ENCODE results near the gene VIT. TPM values are rescaled to one million over a fixed set of nuclear protein-coding genes. Genes with fewer than 3 reads are reported as not detected.

VIT gene
- total RNA-seq, 1 donor from 2014 or later = not detected

DNA sequence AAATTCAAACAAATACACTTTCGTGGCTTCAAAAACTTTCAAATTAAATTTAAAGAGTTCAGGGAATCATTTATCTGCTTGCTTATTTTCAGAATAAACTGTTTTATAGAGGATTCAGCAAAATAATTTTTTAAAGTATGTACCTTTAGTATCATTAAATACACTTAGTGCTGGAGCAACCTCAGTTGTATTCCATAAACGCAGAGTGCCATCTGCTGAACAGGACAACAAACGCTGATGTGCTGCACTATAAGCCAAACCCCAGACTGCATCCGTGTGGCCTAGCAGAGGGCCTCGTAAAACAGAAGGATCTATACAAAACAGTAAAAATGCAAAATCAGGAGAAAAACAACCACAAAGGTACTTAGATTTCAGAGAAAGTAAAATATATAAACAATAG, 161.2 kb downstream of the VIT start:
- Histone ChIP-seq H3K4me1 (peaks cover 2% of the 10 kb centered on the region), H3K36me3 (no peaks in the 10 kb centered on the region), H3K27ac (no peak overlapping the region), H3K9me3 (ENCODE audit: low read depth) (no peaks in the 10 kb centered on the region), H2AFZ (replicated peaks) (no peak overlapping the region), H3K27me3 (no peaks in the 10 kb centered on the region), H3K79me2 (ENCODE audit: low read depth) (no peaks in the 10 kb centered on the region), H3K9ac (no peak overlapping the region), H4K20me1 (ENCODE audit: low read depth) (no peaks in the 10 kb centered on the region), H3K4me3 (no peak overlapping the region), H3F3A (ENCODE audit: low read depth) (no peaks in the 10 kb centered on the region), H3K4me2 (no peak overlapping the region)
- peaks cover 2% of the 10 kb centered on the region for H3K4me1 Mint-ChIP-seq
- no peak overlapping the region for H3K27ac Mint-ChIP-seq
- H3K27me3 Mint-ChIP-seq (ENCODE audit: insufficient read depth, low read depth) = no peaks in the 10 kb centered on the region
- no peak overlapping the region for H3K4me3 Mint-ChIP-seq
- TF ChIP-seq EZH2 (IDR thresholded peaks at IDR 0.05) = no peak
- H3K36me3 Mint-ChIP-seq = peaks cover 9% of the 10 kb centered on the region
- no peaks in the 10 kb centered on the region for H3K9me3 Mint-ChIP-seq
- DNase-seq (ENCODE audit: low spot score) = no peak

DNA sequence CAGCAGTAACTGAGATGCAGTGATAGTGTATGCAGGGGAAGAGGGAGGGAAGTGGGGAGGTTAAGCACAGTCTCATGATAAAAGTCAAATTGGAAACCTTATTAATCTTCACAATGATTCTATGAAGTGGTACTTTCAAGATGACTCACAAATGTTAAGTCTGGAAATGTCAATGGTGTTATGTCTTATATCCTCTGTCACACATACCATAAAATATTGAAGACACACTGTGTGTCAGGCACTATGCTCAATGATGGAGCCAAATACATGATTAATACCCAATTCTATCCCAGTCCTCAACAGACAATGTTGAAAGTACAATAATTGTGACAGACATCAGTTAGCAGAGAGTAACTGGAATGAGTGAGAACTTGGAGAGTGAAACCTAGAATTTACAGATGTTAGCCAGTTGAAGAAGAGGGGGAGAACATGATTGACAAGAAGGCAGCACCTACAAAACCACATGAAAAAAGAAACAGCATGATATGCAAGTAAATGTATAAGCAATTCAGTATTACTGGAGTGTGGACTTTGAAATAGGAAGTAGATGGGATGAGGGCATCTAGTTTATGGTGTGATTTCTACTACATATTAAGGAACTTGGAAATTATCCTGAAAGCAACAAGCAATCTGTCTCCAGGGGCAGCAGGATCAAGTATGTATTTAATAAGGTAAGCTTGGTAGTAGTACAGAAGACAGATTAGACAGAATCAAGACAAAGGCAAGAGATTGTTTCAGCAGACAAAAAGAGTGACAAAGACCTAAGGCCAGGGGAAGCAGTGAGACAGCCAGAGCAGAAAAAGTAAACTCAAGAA, 162.3 kb downstream of the VIT start:
- TF ChIP-seq EZH2phosphoT487 (IDR thresholded peaks at IDR 0.05) (no peak), EZH2 (IDR thresholded peaks at IDR 0.05) (no peak)
- TF ChIP-seq, protein P1, sequence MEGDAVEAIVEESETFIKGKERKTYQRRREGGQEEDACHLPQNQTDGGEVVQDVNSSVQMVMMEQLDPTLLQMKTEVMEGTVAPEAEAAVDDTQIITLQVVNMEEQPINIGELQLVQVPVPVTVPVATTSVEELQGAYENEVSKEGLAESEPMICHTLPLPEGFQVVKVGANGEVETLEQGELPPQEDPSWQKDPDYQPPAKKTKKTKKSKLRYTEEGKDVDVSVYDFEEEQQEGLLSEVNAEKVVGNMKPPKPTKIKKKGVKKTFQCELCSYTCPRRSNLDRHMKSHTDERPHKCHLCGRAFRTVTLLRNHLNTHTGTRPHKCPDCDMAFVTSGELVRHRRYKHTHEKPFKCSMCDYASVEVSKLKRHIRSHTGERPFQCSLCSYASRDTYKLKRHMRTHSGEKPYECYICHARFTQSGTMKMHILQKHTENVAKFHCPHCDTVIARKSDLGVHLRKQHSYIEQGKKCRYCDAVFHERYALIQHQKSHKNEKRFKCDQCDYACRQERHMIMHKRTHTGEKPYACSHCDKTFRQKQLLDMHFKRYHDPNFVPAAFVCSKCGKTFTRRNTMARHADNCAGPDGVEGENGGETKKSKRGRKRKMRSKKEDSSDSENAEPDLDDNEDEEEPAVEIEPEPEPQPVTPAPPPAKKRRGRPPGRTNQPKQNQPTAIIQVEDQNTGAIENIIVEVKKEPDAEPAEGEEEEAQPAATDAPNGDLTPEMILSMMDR (IDR thresholded peaks at IDR 0.05) = no peak
- H3K36me3 Mint-ChIP-seq = peaks cover 17% of the 10 kb centered on the region
- H3K9me3 ChIP-seq (ENCODE audit: low read depth) = no peaks in the 10 kb centered on the region
- no peaks in the 10 kb centered on the region for H3K27me3 ChIP-seq
- H2AFZ ChIP-seq (replicated peaks) = no peak overlapping the region
- peaks cover 2% of the 10 kb centered on the region for H3K4me1 Mint-ChIP-seq
- H3K27ac Mint-ChIP-seq = peak overlapping the region; percentile 15
- H4K20me1 ChIP-seq (ENCODE audit: low read depth) = no peaks in the 10 kb centered on the region
- H3K4me3 Mint-ChIP-seq = no peak overlapping the region
- no peak overlapping the region for H3K27ac ChIP-seq
- H3F3A ChIP-seq (ENCODE audit: low read depth) = no peaks in the 10 kb centered on the region
- no peak overlapping the region for H3K9ac ChIP-seq
- H3K9me3 Mint-ChIP-seq = no peaks in the 10 kb centered on the region
- peak; percentile 9 for DNase-seq (ENCODE audit: low spot score)
- H3K27me3 Mint-ChIP-seq (ENCODE audit: insufficient read depth, low read depth) = no peaks in the 10 kb centered on the region
- H3K4me2 ChIP-seq = no peak overlapping the region
- no peaks in the 10 kb centered on the region for H3K36me3 ChIP-seq
- no peaks in the 10 kb centered on the region for H3K79me2 ChIP-seq (ENCODE audit: low read depth)
- H3K4me3 ChIP-seq = no peak overlapping the region
- peaks cover 2% of the 10 kb centered on the region for H3K4me1 ChIP-seq

DNA sequence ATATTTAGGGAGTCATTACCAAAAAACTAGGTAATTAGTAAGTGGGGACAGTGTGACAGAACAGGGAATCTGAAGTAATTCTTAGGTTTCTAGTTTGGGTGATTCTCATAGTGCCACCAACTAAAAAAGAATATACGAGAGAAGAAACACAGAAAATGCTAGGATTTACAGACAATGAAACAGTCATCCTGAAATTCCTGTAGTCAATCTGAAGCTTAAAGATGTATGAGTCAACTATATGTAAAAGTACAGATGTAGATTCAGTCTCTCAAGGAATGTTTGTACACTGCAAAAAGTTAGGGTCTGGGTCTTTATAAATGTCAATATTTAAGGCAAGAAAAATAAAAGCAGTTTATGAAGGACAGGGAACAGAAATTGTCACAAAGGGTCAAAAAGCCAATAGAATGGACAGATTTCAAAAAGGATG, 162.9 kb downstream of the VIT start:
- Histone ChIP-seq H3F3A (ENCODE audit: low read depth) (no peaks in the 10 kb centered on the region), H3K36me3 (no peaks in the 10 kb centered on the region), H3K79me2 (ENCODE audit: low read depth) (no peaks in the 10 kb centered on the region), H3K4me2 (no peak overlapping the region), H3K27me3 (no peaks in the 10 kb centered on the region), H3K4me1 (peaks cover 2% of the 10 kb centered on the region), H3K4me3 (no peak overlapping the region), H2AFZ (replicated peaks) (no peak overlapping the region), H3K27ac (no peak overlapping the region), H3K9ac (no peak overlapping the region), H4K20me1 (ENCODE audit: low read depth) (no peaks in the 10 kb centered on the region), H3K9me3 (ENCODE audit: low read depth) (no peaks in the 10 kb centered on the region)
- peak overlapping the region; percentile 15 for H3K27ac Mint-ChIP-seq
- no peaks in the 10 kb centered on the region for H3K9me3 Mint-ChIP-seq
- no peak for DNase-seq (ENCODE audit: low spot score)
- peaks cover 2% of the 10 kb centered on the region for H3K4me1 Mint-ChIP-seq
- TF ChIP-seq EZH2 (IDR thresholded peaks at IDR 0.05) (no peak), EZH2phosphoT487 (IDR thresholded peaks at IDR 0.05) (no peak)
- TF ChIP-seq, protein P1 (IDR thresholded peaks at IDR 0.05) = no peak
- no peak overlapping the region for H3K4me3 Mint-ChIP-seq
- H3K36me3 Mint-ChIP-seq = peaks cover 21% of the 10 kb centered on the region
- H3K27me3 Mint-ChIP-seq (ENCODE audit: insufficient read depth, low read depth) = no peaks in the 10 kb centered on the region

DNA sequence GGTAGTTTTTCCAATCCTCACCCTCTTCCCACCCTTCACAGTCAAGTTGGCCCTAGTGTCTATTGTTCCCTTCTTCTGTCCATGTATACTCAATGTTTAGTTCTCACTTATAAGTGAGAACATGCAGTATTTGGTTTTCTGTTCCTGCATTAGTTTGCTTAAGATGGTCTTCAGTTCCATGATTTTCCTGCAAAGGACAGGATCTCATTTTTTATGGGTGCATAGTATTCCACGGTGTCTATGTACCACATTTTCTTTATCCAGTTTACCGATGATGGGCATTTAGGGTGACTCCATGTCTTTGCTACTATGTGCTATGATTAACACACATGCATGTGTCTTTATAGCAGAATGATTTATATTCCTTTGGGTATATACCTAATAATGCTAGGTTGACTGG, 165.4 kb downstream of the VIT start:
- Histone ChIP-seq H3K36me3 (no peaks in the 10 kb centered on the region), H2AFZ (replicated peaks) (no peak overlapping the region), H4K20me1 (ENCODE audit: low read depth) (no peaks in the 10 kb centered on the region), H3K4me3 (no peak overlapping the region), H3K79me2 (ENCODE audit: low read depth) (no peaks in the 10 kb centered on the region), H3K27me3 (no peaks in the 10 kb centered on the region), H3K4me1 (peaks cover 2% of the 10 kb centered on the region), H3K9me3 (ENCODE audit: low read depth) (no peaks in the 10 kb centered on the region), H3K9ac (no peak overlapping the region), H3K27ac (no peak overlapping the region), H3F3A (ENCODE audit: low read depth) (no peaks in the 10 kb centered on the region), H3K4me2 (no peak overlapping the region)
- Mint-ChIP-seq H3K4me3 (no peak overlapping the region), H3K27ac (no peak overlapping the region), H3K36me3 (peaks cover 30% of the 10 kb centered on the region), H3K4me1 (peaks cover 2% of the 10 kb centered on the region), H3K27me3 (ENCODE audit: insufficient read depth, low read depth) (no peaks in the 10 kb centered on the region), H3K9me3 (no peaks in the 10 kb centered on the region)
- TF ChIP-seq EZH2phosphoT487 (IDR thresholded peaks at IDR 0.05) (no peak), EZH2 (IDR thresholded peaks at IDR 0.05) (no peak)
- TF ChIP-seq, protein P1 (IDR thresholded peaks at IDR 0.05) = no peak
- no peak for DNase-seq (ENCODE audit: low spot score)
